NCI-H146 treated with DMSO at 0.1 percent for 48 hours (cell line): ENCODE results near the gene CNFN.

Experiments used
- DNase-seq: peaks from one replicate; lab custom pipeline; 2025; ENCODE audit not compliant: unreplicated experiment; lab: John Stamatoyannopoulos, UW

Gene CNFN

GRCh38 chr19:42376177-42376555 lies 13.9 kb downstream of the CNFN start:
- no peak for DNase-seq

GRCh38 chr19:42375415-42376176 lies 14.5 kb downstream of the CNFN start:
- DNase-seq: no peak

- DNase-seq: no peak
Observed at GRCh38 chr19:42374826-42375376, 15.2 kb downstream of the CNFN start.

- DNase-seq: no peak
Observed at GRCh38 chr19:42370626-42371175, 19.4 kb downstream of the CNFN start.

GRCh38 chr19:42370068-42370520 lies 20.0 kb downstream of the CNFN start:
- DNase-seq: peak; percentile 21

- DNase-seq: no peak
Observed at GRCh38 chr19:42369433-42370067, 20.5 kb downstream of the CNFN start.

- no peak for DNase-seq
Observed at GRCh38 chr19:42368765-42369164, 21.3 kb downstream of the CNFN start.

- no peak for DNase-seq
Observed at GRCh38 chr19:42368360-42368759, 21.7 kb downstream of the CNFN start.

- DNase-seq: no peak
Observed at GRCh38 chr19:42367929-42368328, 22.2 kb downstream of the CNFN start.

- no peak for DNase-seq
Observed at GRCh38 chr19:42366673-42367072, 23.4 kb downstream of the CNFN start.

GRCh38 chr19:42363614-42364346 lies 26.3 kb downstream of the CNFN start:
- no peak for DNase-seq

GRCh38 chr19:42362891-42363440 lies 27.1 kb downstream of the CNFN start:
- DNase-seq: no peak

GRCh38 chr19:42362342-42362741 lies 27.8 kb downstream of the CNFN start:
- no peak for DNase-seq

- no peak for DNase-seq
Observed at GRCh38 chr19:42361545-42361910, 28.6 kb downstream of the CNFN start.

GRCh38 chr19:42360787-42361544 lies 29.1 kb downstream of the CNFN start:
- DNase-seq: no peak

- DNase-seq: no peak
Observed at GRCh38 chr19:42357290-42357689, 32.8 kb downstream of the CNFN start.

- DNase-seq: no peak
Observed at GRCh38 chr19:42356686-42357085, 33.4 kb downstream of the CNFN start.

GRCh38 chr19:42355896-42356295 lies 34.2 kb downstream of the CNFN start:
- DNase-seq: no peak

- DNase-seq: no peak
Observed at GRCh38 chr19:42353341-42354015, 36.6 kb downstream of the CNFN start.
